Measurements from ENCODE around the gene TSPAN16.

Gene TSPAN16

DNA sequence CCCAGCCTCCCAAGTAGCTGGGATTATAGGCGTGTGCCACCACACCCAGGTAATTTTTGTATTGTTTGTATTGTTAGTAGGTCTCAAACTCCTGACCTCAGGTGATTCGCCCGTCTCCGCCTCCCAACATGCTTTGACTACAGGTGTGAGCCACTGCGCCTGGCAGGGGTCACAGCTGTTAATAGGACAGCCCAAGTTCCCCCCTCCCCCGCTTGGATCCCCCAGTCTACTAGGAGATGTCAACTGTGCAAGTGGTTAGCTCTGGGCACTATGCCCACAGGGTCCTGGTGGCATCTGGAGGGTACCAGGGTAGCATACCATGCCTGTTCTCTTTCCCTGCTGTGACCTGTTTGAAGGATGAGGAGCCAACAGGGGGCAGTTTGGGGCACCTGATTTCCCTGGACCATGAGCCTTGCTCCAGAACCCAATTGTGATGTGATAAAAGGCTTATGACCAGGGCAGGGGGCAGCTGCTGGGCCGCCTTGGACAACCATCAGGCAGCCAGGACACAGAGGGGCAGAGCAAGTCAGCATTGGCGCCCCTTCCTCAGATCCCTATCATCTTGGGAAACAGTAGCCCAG lies at the start of gene TSPAN16:
Gene TSPAN16, plus strand, starts transcription at position 496 of the 581 bp plus-strand sequence. CDS start 138 bp downstream, outside the sequence.
- no peak for DNase-seq (ENCODE audit: low spot score)

GRCh38 chr19:11246941-11247340 lies 49.0 kb upstream of the TSPAN16 start:
- no peak for DNase-seq (ENCODE audit: low spot score)

DNA sequence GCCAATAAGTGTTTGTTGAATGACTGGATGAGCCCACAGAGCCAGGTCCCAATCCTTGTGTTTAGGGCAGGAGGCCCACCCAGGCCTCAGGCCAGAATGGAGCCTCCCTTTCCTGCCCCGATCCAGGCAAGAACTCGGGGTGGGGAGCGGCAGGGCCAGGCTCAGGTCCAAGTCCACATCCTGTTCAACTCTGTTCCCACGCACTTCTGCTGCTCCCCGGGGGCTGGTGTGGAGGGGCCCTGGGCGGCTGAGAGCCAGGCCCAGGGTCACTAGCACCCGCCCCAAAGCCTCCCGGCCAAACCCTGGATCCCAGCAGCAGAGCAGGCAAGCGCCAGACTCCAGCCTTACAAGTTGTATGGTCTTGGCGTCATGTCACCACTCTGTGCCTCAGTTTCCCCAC lies 48.6 kb upstream of the TSPAN16 start:
- no peak for DNase-seq (ENCODE audit: low spot score)

- DNase-seq (ENCODE audit: low spot score), result no peak
Observed at GRCh38 chr19:11247934-11248333, 48.0 kb upstream of the TSPAN16 start.

GRCh38 chr19:11248852-11249251 lies 47.1 kb upstream of the TSPAN16 start:
- no peak for DNase-seq (ENCODE audit: low spot score)

GRCh38 chr19:11251217-11251616 lies 44.7 kb upstream of the TSPAN16 start:
- no peak for DNase-seq (ENCODE audit: low spot score)

- no peak for DNase-seq (ENCODE audit: low spot score)
Observed at GRCh38 chr19:11251650-11252314, 44.2 kb upstream of the TSPAN16 start.

DNA sequence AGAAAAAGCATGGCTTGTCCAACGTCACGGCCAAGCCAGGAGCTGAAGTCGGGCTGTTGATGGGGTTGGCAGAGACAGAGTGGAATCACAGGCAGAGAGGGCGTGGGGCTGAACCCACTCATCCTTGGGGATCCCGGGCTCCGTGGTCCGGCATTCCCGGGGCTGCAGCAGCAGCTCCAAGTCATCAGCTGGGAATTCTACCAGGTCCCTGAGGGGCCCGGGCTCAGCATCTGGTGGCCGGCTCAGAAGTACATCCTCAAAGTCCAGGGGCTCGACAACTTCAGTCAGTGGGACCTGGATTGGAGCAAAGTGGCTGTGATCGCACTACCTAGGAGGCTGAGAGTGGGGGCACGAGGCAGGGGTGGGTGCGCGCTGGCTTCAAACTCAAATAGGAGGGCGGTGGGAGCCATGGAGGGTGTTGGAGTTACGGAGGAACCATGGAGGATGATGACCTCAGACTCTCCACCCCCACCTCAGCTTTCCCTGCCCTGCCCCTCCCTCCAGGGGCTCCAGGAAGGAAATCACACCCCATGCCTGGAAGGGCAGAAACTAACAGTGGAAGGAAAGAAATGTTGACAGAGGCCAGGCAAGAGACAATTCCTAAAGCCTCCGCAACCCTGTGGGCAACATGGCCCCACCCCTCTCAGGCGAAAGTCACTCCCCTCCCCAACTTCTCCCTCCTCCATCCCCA lies 43.1 kb upstream of the TSPAN16 start:
- DNase-seq (ENCODE audit: low spot score), result no peak

- no peak for DNase-seq (ENCODE audit: low spot score)
Observed at GRCh38 chr19:11254666-11255065, 41.3 kb upstream of the TSPAN16 start.

DNA sequence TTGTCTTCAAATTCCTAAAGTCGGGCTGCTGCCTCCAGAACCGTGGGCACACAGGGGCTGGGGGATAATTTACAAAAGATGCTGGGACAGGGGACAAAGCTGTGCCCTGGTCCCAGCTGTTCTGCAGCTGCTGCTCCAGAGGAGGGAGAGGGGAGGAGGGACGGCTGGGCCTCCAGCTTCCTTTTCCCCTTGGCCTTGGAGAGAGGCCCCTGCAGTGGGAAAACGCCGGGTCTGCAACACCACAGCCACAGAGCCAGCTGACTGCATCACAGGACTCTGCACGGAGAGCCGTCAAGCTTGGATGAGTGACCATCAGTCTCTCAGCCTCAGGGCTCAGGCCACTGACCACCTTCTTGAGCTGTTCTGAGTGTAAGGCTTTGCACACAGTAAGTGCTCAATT lies 39.8 kb upstream of the TSPAN16 start:
- no peak for DNase-seq (ENCODE audit: low spot score)

GRCh38 chr19:11257846-11258380 lies 38.0 kb upstream of the TSPAN16 start:
- DNase-seq (ENCODE audit: low spot score), result no peak

DNA sequence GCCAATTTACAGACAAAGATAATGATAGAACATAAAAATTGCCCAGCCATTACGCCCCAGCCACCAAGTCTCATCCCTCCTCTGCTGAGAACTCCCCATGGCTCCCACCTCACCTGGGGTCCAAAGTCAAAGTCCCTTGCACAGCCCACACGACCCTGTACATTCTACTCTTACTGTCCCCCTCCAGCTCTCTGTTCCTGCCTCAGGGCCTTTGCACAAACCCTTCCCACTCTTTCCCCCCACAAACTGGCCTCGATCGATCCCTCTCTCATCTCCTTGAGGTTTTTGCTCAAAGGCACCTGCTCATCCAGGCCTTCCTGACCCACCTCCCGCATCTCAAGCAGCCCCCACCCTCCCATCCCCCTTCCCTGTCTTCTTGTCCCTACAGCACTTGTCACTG lies 35.0 kb upstream of the TSPAN16 start:
- no peak for DNase-seq (ENCODE audit: low spot score)

DNA sequence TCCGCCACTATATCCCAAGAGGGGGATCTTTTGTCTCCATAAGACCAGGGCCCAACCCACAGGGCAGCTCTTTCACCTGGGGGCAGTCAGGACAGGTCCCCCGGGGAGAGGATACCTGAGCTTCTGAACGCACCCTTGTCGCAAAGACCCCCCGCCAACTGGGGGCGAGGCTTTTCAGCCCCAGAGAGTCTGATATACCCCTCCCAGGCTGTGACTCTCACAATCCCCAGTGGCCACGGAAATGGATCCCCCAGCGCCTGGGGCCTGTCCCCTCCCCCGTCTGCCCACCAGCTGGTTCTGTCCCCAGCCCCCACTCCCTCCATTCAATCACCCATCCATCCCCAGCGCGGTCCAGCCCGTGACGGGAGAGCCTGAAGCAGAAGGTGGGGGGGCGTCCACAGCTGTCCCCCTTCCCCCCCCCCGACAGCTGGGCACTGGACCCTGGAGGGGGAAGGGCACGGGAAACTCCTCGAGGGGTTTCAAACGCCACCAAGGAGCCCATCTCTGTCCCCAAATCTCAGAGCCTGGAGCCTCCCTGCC lies 34.5 kb upstream of the TSPAN16 start:
- DNase-seq (ENCODE audit: low spot score), result peak; percentile 59

GRCh38 chr19:11261971-11262839 lies 33.8 kb upstream of the TSPAN16 start, which contains the start of gene DOCK6:
Gene DOCK6 (minus strand): TSS chr19:11262524. CDS start chr19:11262440, 84 bp downstream.
- peak; percentile 79 for DNase-seq (ENCODE audit: low spot score)

GRCh38 chr19:11263726-11264125 lies 32.2 kb upstream of the TSPAN16 start:
- DNase-seq (ENCODE audit: low spot score), result no peak

- DNase-seq (ENCODE audit: low spot score), result no peak
Observed at GRCh38 chr19:11264452-11265176, 31.3 kb upstream of the TSPAN16 start.

DNA sequence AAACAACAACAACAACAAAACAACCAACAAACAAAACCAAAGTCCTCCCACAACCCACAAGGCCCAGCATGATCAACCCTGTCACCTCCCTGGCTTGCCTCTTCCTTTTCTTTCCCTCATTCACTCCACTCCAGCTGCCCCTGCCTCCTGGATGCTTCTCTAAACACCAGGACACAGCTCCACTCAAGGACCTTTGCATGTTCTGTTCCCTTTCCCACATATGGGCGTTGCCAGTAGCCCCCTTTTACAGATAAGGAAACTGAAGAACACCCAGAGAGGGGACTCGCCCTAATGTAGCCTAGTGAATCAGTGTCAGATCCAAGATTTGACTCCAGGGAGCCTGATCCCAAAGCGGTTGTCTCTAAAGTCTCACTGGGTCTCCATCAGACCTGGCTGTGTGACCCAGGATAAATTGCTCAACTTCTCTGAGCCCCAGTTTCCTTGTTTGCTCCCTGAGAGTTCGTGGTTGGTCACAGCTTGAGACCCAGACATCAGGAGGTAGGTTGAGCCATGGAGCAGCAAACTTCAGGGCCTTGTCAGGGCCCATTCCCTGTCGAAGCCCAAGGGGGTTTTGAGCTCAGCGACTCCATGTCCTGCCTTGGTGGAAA lies 30.7 kb upstream of the TSPAN16 start:
- DNase-seq (ENCODE audit: low spot score), result no peak

GRCh38 chr19:11265785-11266236 lies 30.1 kb upstream of the TSPAN16 start:
- DNase-seq (ENCODE audit: low spot score), result no peak

GRCh38 chr19:11267316-11268085 lies 28.5 kb upstream of the TSPAN16 start:
- DNase-seq (ENCODE audit: low spot score), result no peak

DNA sequence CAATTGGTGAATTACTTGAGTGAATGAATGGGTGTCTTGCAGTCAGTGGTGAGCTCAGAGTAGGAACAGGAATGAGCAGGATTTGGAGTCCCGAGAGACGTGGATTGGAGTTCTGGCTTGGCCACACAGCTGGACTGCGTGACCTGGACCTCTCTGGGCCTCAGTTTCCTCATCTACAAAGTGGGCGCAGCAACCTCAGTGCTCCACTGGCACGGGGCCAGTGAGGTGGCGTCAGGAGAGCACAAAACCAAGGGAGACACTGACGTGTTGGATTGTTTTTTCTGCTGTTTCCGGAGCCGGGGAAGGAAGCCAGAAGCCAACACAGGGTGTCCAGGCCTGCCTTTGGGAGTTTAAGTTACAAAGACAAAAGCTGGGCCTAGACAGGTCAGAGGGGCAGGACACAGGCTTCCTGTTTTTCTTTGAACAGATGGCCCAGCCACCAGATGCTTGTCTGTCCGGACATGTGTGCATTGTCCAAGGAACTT lies 27.1 kb upstream of the TSPAN16 start:
- no peak for DNase-seq (ENCODE audit: low spot score)
